GM12878 (cell line): ENCODE data around the gene TAB2.

ENCODE experiments used
- CEBPB ChIP-seq, 2 experiments: fragments of 150-350 bp in 1 of 2; IDR thresholded peaks; 2 replicates each; pipeline ENCODE4 v1.6.1; 2012 to 2014; ENCODE audit warnings: low read depth in 2 of 2, low read length in 2 of 2, borderline replicate concordance in 1 of 2, inconsistent platforms in 1 of 2
- CREB1 ChIP-seq: IDR thresholded peaks from 2 replicates; pipeline ENCODE4 v1.6.1; 2012; ENCODE audit warnings: low read depth, mild to moderate bottlenecking, inconsistent platforms
- CTCF ChIP-seq, 3 experiments: IDR thresholded peaks in 2 of 3; conservative IDR thresholded peaks in 1 of 3; 2 replicates each; pipeline ENCODE4 v1.5.1; 2011; ENCODE audit warnings: low read depth in 3 of 3, low read length in 3 of 3, mild to moderate bottlenecking in 3 of 3, control low read depth in 2 of 3, moderate library complexity in 2 of 3, inconsistent platforms in 1 of 3, mixed read lengths in 1 of 3; ENCODE audit not compliant: control insufficient read depth in 2 of 3, insufficient read depth in 1 of 3; ENCODE audit errors: extremely low read depth in 1 of 3
- EP300 ChIP-seq, 2 experiments: fragments of 150-350 bp in 1 of 2; IDR thresholded peaks; 2 replicates each; pipeline ENCODE4 v1.6.1; 2011 to 2012; ENCODE audit warnings: low read depth in 2 of 2, low read length in 2 of 2, borderline replicate concordance in 1 of 2, improper control_type of control experiment in 1 of 2, inconsistent platforms in 1 of 2; ENCODE audit not compliant: control insufficient read depth in 1 of 2
- IRF3 ChIP-seq: fragments of 450-650 bp; IDR thresholded peaks from 2 replicates; pipeline ENCODE4 v1.6.1; 2014; ENCODE audit warnings: mild to moderate bottlenecking
- IRF4 ChIP-seq: IDR thresholded peaks from 2 replicates; pipeline ENCODE4 v1.6.1; 2011; ENCODE audit warnings: low read depth, low read length
- MAX ChIP-seq: IDR thresholded peaks from 2 replicates; pipeline ENCODE4 v1.6.1; 2012; ENCODE audit warnings: low read depth, low read length, improper control_type of control experiment
- NR2C2 ChIP-seq: IDR thresholded peaks from 2 replicates; pipeline ENCODE4 v1.6.1; 2011; ENCODE audit warnings: borderline replicate concordance, low read depth; ENCODE audit not compliant: control insufficient read depth, insufficient read length
- RAD21 ChIP-seq: IDR thresholded peaks from 2 replicates; pipeline ENCODE4 v1.6.1; 2011; ENCODE audit warnings: mild to moderate bottlenecking, low read depth, low read length, moderate library complexity; ENCODE audit not compliant: insufficient read depth
- RAD51 ChIP-seq: fragments of 450-650 bp; IDR thresholded peaks from 2 replicates; pipeline ENCODE4 v1.6.1; 2016; ENCODE audit warnings: moderate library complexity, mild to moderate bottlenecking, inconsistent platforms
- ZZZ3 ChIP-seq: IDR thresholded peaks from 2 replicates; pipeline ENCODE4 v1.6.1; 2011; ENCODE audit warnings: low read depth; ENCODE audit not compliant: control insufficient read depth, insufficient read length

GRCh38 chr6:149334682-149335160 is 17.2 kb downstream of the TAB2 start:
- no peak for TF ChIP-seq IRF4
- TF ChIP-seq RAD21, result no peak
- no peak for TF ChIP-seq CEBPB (IDR thresholded peaks at IDR 0.05; ENCODE audit: borderline replicate concordance in 1 of 2, low read depth in 2 of 2, low read length in 2 of 2)
- TF ChIP-seq EP300 (IDR thresholded peaks at IDR 0.05; ENCODE audit: borderline replicate concordance in 1 of 2, control insufficient read depth in 1 of 2, low read depth in 2 of 2, low read length in 2 of 2), result no peak
- no peak for TF ChIP-seq CTCF (IDR thresholded peaks at IDR 0.05 in 2 of 3, conservative IDR thresholded peaks at IDR 0.05 in 1 of 3; ENCODE audit: control insufficient read depth in 2 of 3, extremely low read depth in 1 of 3, insufficient read depth in 1 of 3, low read depth in 3 of 3, low read length in 3 of 3)
- TF ChIP-seq NR2C2, result no peak
- no peak for TF ChIP-seq RAD51
- no peak for TF ChIP-seq ZZZ3
- TF ChIP-seq MAX, result no peak
- TF ChIP-seq CREB1, result no peak
- no peak for TF ChIP-seq IRF3
